Measurements from ENCODE around the gene KHDC1.
A peak's percentile ranks its signal among the peaks of the same experiment; 100 is the strongest.
"Not testable (repeated sequence)": the region's sequence is repeated elsewhere in the genome, so short reads cannot be mapped to it uniquely, and the experiment has no call there.

DNA sequence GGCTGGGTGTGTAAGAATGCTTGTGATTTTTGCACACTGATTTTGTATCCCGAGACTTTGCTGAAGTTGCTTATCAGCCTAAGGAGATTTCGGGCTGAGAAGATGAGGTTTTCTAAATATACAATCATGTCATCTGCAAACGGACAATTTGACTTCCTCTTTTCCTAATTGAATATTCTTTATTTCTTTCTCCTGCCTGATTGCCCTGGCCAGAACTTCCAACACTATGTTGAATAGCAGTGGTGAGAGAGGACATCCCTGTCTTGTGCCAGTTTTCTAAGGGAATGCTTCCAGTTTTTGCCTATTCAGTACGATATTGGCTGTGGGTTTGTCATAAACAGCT lies 47.5 kb upstream of the KHDC1 start:
- TF ChIP-seq, protein P1, sequence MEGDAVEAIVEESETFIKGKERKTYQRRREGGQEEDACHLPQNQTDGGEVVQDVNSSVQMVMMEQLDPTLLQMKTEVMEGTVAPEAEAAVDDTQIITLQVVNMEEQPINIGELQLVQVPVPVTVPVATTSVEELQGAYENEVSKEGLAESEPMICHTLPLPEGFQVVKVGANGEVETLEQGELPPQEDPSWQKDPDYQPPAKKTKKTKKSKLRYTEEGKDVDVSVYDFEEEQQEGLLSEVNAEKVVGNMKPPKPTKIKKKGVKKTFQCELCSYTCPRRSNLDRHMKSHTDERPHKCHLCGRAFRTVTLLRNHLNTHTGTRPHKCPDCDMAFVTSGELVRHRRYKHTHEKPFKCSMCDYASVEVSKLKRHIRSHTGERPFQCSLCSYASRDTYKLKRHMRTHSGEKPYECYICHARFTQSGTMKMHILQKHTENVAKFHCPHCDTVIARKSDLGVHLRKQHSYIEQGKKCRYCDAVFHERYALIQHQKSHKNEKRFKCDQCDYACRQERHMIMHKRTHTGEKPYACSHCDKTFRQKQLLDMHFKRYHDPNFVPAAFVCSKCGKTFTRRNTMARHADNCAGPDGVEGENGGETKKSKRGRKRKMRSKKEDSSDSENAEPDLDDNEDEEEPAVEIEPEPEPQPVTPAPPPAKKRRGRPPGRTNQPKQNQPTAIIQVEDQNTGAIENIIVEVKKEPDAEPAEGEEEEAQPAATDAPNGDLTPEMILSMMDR (IDR thresholded peaks at IDR 0.05) = peak; percentile 16
- TF ChIP-seq, protein P2, sequence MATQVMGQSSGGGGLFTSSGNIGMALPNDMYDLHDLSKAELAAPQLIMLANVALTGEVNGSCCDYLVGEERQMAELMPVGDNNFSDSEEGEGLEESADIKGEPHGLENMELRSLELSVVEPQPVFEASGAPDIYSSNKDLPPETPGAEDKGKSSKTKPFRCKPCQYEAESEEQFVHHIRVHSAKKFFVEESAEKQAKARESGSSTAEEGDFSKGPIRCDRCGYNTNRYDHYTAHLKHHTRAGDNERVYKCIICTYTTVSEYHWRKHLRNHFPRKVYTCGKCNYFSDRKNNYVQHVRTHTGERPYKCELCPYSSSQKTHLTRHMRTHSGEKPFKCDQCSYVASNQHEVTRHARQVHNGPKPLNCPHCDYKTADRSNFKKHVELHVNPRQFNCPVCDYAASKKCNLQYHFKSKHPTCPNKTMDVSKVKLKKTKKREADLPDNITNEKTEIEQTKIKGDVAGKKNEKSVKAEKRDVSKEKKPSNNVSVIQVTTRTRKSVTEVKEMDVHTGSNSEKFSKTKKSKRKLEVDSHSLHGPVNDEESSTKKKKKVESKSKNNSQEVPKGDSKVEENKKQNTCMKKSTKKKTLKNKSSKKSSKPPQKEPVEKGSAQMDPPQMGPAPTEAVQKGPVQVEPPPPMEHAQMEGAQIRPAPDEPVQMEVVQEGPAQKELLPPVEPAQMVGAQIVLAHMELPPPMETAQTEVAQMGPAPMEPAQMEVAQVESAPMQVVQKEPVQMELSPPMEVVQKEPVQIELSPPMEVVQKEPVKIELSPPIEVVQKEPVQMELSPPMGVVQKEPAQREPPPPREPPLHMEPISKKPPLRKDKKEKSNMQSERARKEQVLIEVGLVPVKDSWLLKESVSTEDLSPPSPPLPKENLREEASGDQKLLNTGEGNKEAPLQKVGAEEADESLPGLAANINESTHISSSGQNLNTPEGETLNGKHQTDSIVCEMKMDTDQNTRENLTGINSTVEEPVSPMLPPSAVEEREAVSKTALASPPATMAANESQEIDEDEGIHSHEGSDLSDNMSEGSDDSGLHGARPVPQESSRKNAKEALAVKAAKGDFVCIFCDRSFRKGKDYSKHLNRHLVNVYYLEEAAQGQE (IDR thresholded peaks at IDR 0.05; ENCODE audit: insufficient read depth in 1 of 2, low read depth in 2 of 2, low read length in 1 of 2) = not testable (repeated sequence)
- not testable (repeated sequence) for TF ChIP-seq POLR2AphosphoS5 (IDR thresholded peaks at IDR 0.05; ENCODE audit: low read depth, low read length)

Measured in Panc1 (cell line).